GM18508 (cell line): ENCODE results near the gene MIDN.

Experiments used
- ATAC-seq: cut with Tn5 transposase; IDR thresholded peaks from one replicate; pipeline ENCODE4 v1.9.1; 2021; ENCODE audit warnings: moderate number of reproducible peaks; ENCODE audit not compliant: insufficient read depth, unreplicated experiment

MIDN gene

GRCh38 chr19:1278713-1279660, 30.6 kb downstream of the MIDN start:
- no peak for ATAC-seq

- no peak for ATAC-seq
Observed at GRCh38 chr19:1279782-1280341, 31.5 kb downstream of the MIDN start.

GRCh38 chr19:1280636-1281568, 32.5 kb downstream of the MIDN start:
- no peak for ATAC-seq

- ATAC-seq: no peak
Observed at GRCh38 chr19:1281569-1282287, 33.3 kb downstream of the MIDN start.

- no peak for ATAC-seq
Observed at GRCh38 chr19:1282588-1283206, 34.3 kb downstream of the MIDN start.

- ATAC-seq: no peak
Observed at GRCh38 chr19:1283207-1283916, 35.0 kb downstream of the MIDN start.

GRCh38 chr19:1283917-1284292, 35.5 kb downstream of the MIDN start:
- ATAC-seq: no peak

- ATAC-seq: no peak
Observed at GRCh38 chr19:1284293-1284978, 36.1 kb downstream of the MIDN start.

GRCh38 chr19:1284979-1285736, 36.8 kb downstream of the MIDN start:
- ATAC-seq: no peak

- no peak for ATAC-seq
Observed at GRCh38 chr19:1285737-1286360, 37.5 kb downstream of the MIDN start, which contains the start of gene EFNA2. Gene EFNA2 (plus strand): TSS chr19:1285873. CDS start chr19:1286169, 296 bp downstream.

GRCh38 chr19:1286487-1287353, 38.3 kb downstream of the MIDN start:
- ATAC-seq: no peak

GRCh38 chr19:1287354-1288225, 39.2 kb downstream of the MIDN start:
- no peak for ATAC-seq

GRCh38 chr19:1288226-1288612, 39.8 kb downstream of the MIDN start:
- no peak for ATAC-seq

- ATAC-seq: no peak
Observed at GRCh38 chr19:1288833-1289685, 40.7 kb downstream of the MIDN start.

GRCh38 chr19:1289686-1290025, 41.3 kb downstream of the MIDN start:
- ATAC-seq: no peak
